ENCODE data around the gene GATB. TPM values are rescaled to one million over a fixed set of nuclear protein-coding genes. Genes with fewer than 3 reads are reported as not detected.

The GATB gene
- total RNA-seq, 1 donor from 2014 or later = 20.8 TPM

- DNase-seq (ENCODE audit: low spot score in 2 of 2) (no peak), FAIRE-seq (no peak)
Observed at GRCh38 chr4:151659601-151660364, 101.0 kb downstream of the GATB start.

GRCh38 chr4:151658959-151659600 is 101.7 kb downstream of the GATB start:
- DNase-seq (ENCODE audit: low spot score in 2 of 2) (no peak), FAIRE-seq (no peak)

GRCh38 chr4:151657896-151658295 is 102.9 kb downstream of the GATB start:
- no peak for FAIRE-seq
- DNase-seq (ENCODE audit: low spot score in 2 of 2) = no peak

- no peak for FAIRE-seq
- DNase-seq (ENCODE audit: low spot score in 2 of 2) = no peak
Observed at GRCh38 chr4:151656058-151656457, 104.7 kb downstream of the GATB start.

GRCh38 chr4:151653548-151653918 is 107.3 kb downstream of the GATB start:
- no peak for DNase-seq (ENCODE audit: low spot score in 2 of 2)
- no peak for FAIRE-seq

- no peak for DNase-seq (ENCODE audit: low spot score in 2 of 2)
Observed at GRCh38 chr4:151652841-151653547, 107.8 kb downstream of the GATB start.

GRCh38 chr4:151651496-151651895 is 109.3 kb downstream of the GATB start:
- DNase-seq (ENCODE audit: low spot score in 2 of 2) = no peak
- FAIRE-seq = no peak

More at GRCh38 chr4:151652841-151653547, 107.8 kb downstream of the GATB start:
- no peak for FAIRE-seq

GRCh38 chr4:151649479-151649878 is 111.3 kb downstream of the GATB start:
- FAIRE-seq = no peak
- no peak for DNase-seq (ENCODE audit: low spot score in 2 of 2)

GRCh38 chr4:151646322-151646721 is 114.5 kb downstream of the GATB start:
- DNase-seq (ENCODE audit: low spot score in 2 of 2) = no peak
- no peak for FAIRE-seq

- no peak for FAIRE-seq
Observed at GRCh38 chr4:151644622-151645021, 116.2 kb downstream of the GATB start.

GRCh38 chr4:151643564-151643963 is 117.2 kb downstream of the GATB start:
- DNase-seq (ENCODE audit: low spot score in 2 of 2) (no peak), FAIRE-seq (no peak)

More at GRCh38 chr4:151644622-151645021, 116.2 kb downstream of the GATB start:
- no peak for DNase-seq (ENCODE audit: low spot score in 2 of 2)

GRCh38 chr4:151641983-151642382 is 118.8 kb downstream of the GATB start:
- FAIRE-seq (no peak), DNase-seq (ENCODE audit: low spot score in 2 of 2) (no peak)

GRCh38 chr4:151641167-151641566 is 119.6 kb downstream of the GATB start:
- no peak for FAIRE-seq

GRCh38 chr4:151640381-151640780 is 120.4 kb downstream of the GATB start:
- DNase-seq (ENCODE audit: low spot score in 2 of 2) = no peak
- FAIRE-seq = no peak

More at GRCh38 chr4:151641167-151641566, 119.6 kb downstream of the GATB start:
- no peak for DNase-seq (ENCODE audit: low spot score in 2 of 2)

GRCh38 chr4:151638295-151638858 is 122.4 kb downstream of the GATB start:
- FAIRE-seq = no peak

GRCh38 chr4:151631349-151631748 is 129.5 kb downstream of the GATB start:
- DNase-seq (ENCODE audit: low spot score in 2 of 2) = no peak
- no peak for FAIRE-seq

More at GRCh38 chr4:151638295-151638858, 122.4 kb downstream of the GATB start:
- no peak for DNase-seq (ENCODE audit: low spot score in 2 of 2)

GRCh38 chr4:151629097-151629783 is 131.6 kb downstream of the GATB start:
- FAIRE-seq (no peak), DNase-seq (ENCODE audit: low spot score in 2 of 2) (no peak)

- no peak for FAIRE-seq
Observed at GRCh38 chr4:151628001-151628608, 132.7 kb downstream of the GATB start.

GRCh38 chr4:151627491-151627890 is 133.3 kb downstream of the GATB start:
- DNase-seq (ENCODE audit: low spot score in 2 of 2) = no peak
- no peak for FAIRE-seq

More at GRCh38 chr4:151628001-151628608, 132.7 kb downstream of the GATB start:
- DNase-seq (ENCODE audit: low spot score in 2 of 2) = no peak

- FAIRE-seq (no peak), DNase-seq (ENCODE audit: low spot score in 2 of 2) (no peak)
Observed at GRCh38 chr4:151626751-151627150, 134.1 kb downstream of the GATB start.

All from frontal cortex (tissue), 4 donors.